AG04449 (cell line): ENCODE measurements around the gene FAM124A.

Experiments
- CTCF ChIA-PET: fragments of 350-600 bp; formaldehyde crosslinking; extraction: SDS; loops from one replicate; lab custom pipeline; 2021; ENCODE audit warnings: antibody characterized with exemption; lab: Yijun Ruan, JAX
- POLR2A ChIA-PET: fragments of 400-600, 350-600 bp; formaldehyde crosslinking; extraction: SDS; loops from one replicate; lab custom pipeline; 2020; ENCODE audit warnings: antibody characterized with exemption, inconsistent platforms; lab: Yijun Ruan, JAX
- DNase-seq: peaks from one replicate; pipeline ENCODE4 v3.0.0-alpha.2; 2010; ENCODE audit warnings: low read depth, low spot score
- H3K4me3 ChIP-seq: 2 replicates; pipeline ENCODE4 v1.5.1; 2011; ENCODE audit warnings: low read depth, mild to moderate bottlenecking, control low read depth, low read length
- TF ChIP-seq, protein P1 (sequence below): IDR thresholded peaks from one replicate; pipeline ENCODE4 v1.5.1; 2011; ENCODE audit warnings: mild to moderate bottlenecking, moderate library complexity, low read length, control low read depth, inconsistent platforms; ENCODE audit not compliant: insufficient read depth; ENCODE audit errors: missing control alignments

FAM124A gene

DNA sequence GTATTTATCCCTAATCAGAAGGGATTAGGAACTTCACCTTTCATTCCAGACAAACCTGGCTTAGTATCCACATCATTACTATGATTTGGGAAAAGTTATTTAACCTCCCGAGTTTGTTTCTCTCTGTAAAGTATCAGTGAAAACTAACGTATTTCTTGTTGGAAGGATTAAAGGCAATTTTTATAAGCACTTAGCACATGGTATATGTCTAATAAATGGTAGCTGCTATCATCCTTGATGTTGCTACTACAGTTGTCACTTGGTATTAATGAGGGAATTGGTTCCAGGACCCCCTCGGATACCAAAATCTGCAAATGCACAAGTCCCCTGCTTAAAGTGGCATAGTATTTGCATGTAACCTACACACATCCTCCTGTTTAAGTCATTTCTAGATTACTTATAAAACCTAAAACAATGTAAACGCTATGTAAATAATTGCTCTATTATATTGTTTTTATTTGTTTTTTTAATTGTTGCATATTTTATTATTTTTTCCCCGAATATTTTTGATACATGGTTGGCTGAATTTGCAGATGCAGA lies 42.7 kb upstream of the FAM124A start:
- no peak for DNase-seq
- POLR2A ChIA-PET = no interaction called here
- CTCF ChIA-PET = no interaction called here
- no peak overlapping the region for H3K4me3 ChIP-seq
- TF ChIP-seq, protein P1, sequence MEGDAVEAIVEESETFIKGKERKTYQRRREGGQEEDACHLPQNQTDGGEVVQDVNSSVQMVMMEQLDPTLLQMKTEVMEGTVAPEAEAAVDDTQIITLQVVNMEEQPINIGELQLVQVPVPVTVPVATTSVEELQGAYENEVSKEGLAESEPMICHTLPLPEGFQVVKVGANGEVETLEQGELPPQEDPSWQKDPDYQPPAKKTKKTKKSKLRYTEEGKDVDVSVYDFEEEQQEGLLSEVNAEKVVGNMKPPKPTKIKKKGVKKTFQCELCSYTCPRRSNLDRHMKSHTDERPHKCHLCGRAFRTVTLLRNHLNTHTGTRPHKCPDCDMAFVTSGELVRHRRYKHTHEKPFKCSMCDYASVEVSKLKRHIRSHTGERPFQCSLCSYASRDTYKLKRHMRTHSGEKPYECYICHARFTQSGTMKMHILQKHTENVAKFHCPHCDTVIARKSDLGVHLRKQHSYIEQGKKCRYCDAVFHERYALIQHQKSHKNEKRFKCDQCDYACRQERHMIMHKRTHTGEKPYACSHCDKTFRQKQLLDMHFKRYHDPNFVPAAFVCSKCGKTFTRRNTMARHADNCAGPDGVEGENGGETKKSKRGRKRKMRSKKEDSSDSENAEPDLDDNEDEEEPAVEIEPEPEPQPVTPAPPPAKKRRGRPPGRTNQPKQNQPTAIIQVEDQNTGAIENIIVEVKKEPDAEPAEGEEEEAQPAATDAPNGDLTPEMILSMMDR = no peak

DNA sequence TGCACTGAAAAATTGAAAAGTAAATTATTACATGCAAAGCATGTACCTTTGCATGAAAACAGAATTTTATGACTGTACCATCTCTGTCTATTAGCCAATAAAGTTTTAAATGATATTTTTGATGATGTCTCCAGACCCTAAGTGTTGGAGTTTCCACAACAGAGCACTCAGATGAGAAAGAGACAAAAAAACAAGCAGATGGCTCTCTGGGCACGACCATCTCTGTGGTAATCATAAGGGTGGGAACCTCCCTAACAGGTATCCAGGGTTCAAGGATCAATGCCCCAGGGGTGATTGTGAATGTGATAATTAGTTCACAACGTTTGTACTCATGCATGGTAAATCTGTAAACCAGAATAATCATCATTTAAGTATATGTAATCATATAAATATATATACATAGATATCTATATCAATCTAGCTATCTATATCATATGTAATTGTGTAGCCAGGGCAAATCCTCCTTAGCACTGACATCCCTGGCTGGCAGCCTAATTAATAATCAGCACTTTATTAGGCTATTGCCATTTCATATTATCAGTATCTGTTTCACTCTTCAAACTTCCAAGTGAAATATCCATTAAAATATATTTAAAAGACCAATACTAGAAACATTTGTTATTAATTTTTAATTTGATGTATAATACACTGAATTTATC lies 41.2 kb upstream of the FAM124A start:
- TF ChIP-seq, protein P1 = no peak
- DNase-seq = no peak
- ChIA-PET CTCF (no interaction called here), POLR2A (no interaction called here)
- no peak overlapping the region for H3K4me3 ChIP-seq

DNA sequence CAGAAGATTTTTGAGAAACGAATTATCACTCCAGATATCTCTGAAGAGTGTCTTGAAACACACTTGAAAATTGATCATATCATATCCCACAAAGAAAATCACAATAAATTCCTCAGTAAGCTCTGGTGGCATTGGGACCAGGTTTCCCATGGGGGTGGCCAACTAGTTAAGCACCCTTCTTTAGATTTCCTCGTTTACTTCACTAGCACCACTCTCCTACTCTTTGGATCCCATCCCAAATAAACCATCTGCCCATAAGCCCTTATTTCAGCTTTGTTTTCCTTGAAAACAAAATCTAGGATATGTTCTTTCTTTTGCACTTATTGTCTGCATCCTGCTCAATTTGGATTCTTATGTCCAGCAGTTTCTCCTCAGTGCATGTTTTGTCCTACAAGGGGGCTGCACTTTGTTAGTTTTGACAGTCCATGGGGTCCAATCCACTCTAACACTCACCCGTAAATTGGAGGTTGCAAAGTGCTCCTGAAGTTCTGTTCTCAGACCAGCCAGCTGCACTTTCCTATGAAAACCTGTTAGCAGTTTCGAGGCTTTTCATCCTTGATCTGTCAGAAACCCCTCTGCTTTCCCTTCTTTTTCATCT lies 40.3 kb upstream of the FAM124A start:
- ChIA-PET POLR2A (no interaction called here), CTCF (interaction anchor here (1.0 to 1.2 kb wide), 2 partner anchors 32 to 106 kb away, joined by 3 to 4 read pairs; no protein-coding TSS in a partner anchor)
- TF ChIP-seq, protein P1 = no peak
- H3K4me3 ChIP-seq = no peak overlapping the region
- no peak for DNase-seq

DNA sequence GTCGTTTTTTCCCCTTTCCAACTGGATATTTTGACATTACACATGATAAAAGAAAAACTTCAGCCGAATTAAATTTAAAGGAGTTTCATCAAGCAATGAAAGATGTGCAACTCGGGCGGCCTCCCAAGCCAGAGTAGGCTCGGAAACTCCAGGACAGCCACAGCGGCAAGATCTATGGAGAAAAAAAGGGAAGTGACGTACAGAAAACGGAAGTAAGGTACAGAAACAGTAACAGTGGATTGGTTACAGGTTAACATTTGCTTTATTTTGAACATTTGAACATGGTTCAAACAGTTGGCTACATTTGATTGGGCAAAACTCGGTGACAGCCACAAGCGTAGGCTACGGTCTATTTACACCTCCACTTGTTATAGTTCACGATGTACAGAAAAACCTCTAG lies 30.5 kb upstream of the FAM124A start:
- ChIA-PET POLR2A (no interaction called here), CTCF (no interaction called here)
- TF ChIP-seq, protein P1 = no peak
- no peak for DNase-seq
- no peak overlapping the region for H3K4me3 ChIP-seq

DNA sequence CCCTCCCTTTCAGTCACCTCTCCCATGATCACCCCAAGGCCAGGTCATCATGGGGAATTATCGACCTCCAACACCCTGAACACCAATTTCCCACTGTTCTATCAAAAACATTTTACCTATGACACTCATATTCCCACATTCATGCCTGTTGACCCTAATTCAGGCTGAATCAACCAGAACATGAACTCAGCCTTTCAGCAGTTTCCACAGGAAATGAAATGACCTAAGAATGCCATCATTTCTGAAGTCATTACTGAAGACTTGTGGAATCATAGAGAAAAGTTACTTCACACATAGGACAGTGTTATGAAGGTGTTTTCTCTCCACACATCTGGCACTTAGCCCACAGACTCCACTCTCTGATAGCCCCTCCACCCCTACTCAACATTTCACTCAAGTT lies 29.9 kb upstream of the FAM124A start:
- CTCF ChIA-PET = no interaction called here
- DNase-seq = no peak
- H3K4me3 ChIP-seq = no peak overlapping the region
- POLR2A ChIA-PET = no interaction called here
- TF ChIP-seq, protein P1 = no peak

DNA sequence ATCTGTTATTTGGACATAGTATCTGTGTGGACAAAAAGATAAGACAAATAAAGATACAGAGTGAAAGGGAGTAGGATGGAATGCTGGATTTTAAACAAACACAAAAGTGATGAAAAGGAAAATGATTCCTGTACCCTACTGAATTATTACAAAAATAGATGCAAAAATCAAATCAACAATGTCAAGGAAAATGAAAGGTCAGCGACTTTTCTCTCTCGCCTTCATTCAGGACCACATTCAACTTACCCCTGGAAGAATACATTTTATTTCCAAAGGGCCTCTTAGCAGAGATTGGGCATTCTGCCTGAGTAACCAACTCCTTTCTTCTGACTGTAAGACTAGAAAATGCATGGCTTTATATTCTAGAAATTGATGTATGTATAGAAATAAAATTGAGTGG lies 28.8 kb upstream of the FAM124A start:
- ChIA-PET POLR2A (no interaction called here), CTCF (no interaction called here)
- no peak overlapping the region for H3K4me3 ChIP-seq
- DNase-seq = no peak
- TF ChIP-seq, protein P1 = no peak
